NCI-H2107 treated with DMSO at 0.1 percent for 48 hours (cell line): ENCODE results near the gene GDAP1L1.

Experiments used
- DNase-seq: peaks from one replicate; lab custom pipeline; 2025; ENCODE audit not compliant: unreplicated experiment; lab: John Stamatoyannopoulos, UW

Gene GDAP1L1

GRCh38 chr20:44251284-44251683, 4.2 kb downstream of the GDAP1L1 start:
- DNase-seq, result no peak

- no peak for DNase-seq
These were observed 6.4 kb downstream of the GDAP1L1 start for GRCh38 chr20:44253528-44253927.

- DNase-seq, result no peak
These were observed 7.0 kb downstream of the GDAP1L1 start for GRCh38 chr20:44254073-44254472.

- no peak for DNase-seq
These were observed 8.8 kb downstream of the GDAP1L1 start for GRCh38 chr20:44255942-44256341.

- no peak for DNase-seq
These were observed 9.9 kb downstream of the GDAP1L1 start for GRCh38 chr20:44256961-44257360.

GRCh38 chr20:44258226-44258890, 11.2 kb downstream of the GDAP1L1 start:
- no peak for DNase-seq

- DNase-seq, result no peak
These were observed 17.2 kb downstream of the GDAP1L1 start for GRCh38 chr20:44264287-44264686.

- DNase-seq, result no peak
These were observed 21.7 kb downstream of the GDAP1L1 start for GRCh38 chr20:44268802-44269201.

- peak; percentile 41 for DNase-seq
These were observed 25.0 kb downstream of the GDAP1L1 start for GRCh38 chr20:44271915-44272663.

- DNase-seq, result no peak
These were observed 26.4 kb downstream of the GDAP1L1 start for GRCh38 chr20:44273231-44274215.

GRCh38 chr20:44274303-44275017, 27.4 kb downstream of the GDAP1L1 start:
- DNase-seq, result no peak

- DNase-seq, result no peak
These were observed 32.1 kb downstream of the GDAP1L1 start for GRCh38 chr20:44279228-44279627.

GRCh38 chr20:44280387-44280786, 33.3 kb downstream of the GDAP1L1 start:
- no peak for DNase-seq

- no peak for DNase-seq
These were observed 35.1 kb downstream of the GDAP1L1 start for GRCh38 chr20:44282192-44282591.

- DNase-seq, result no peak
These were observed 36.9 kb downstream of the GDAP1L1 start for GRCh38 chr20:44284032-44284431.

GRCh38 chr20:44287272-44288097, 40.4 kb downstream of the GDAP1L1 start:
- no peak for DNase-seq

- no peak for DNase-seq
These were observed 41.1 kb downstream of the GDAP1L1 start for GRCh38 chr20:44288252-44288651.

GRCh38 chr20:44291754-44292153, 44.6 kb downstream of the GDAP1L1 start:
- DNase-seq, result no peak

GRCh38 chr20:44296011-44296410, 48.9 kb downstream of the GDAP1L1 start:
- DNase-seq, result peak; percentile 31

GRCh38 chr20:44297721-44298120, 50.6 kb downstream of the GDAP1L1 start:
- no peak for DNase-seq
